HL-60/S4 (cell line): ENCODE data around the gene HLA-B.
"Not testable (repeated sequence)": the region's sequence is repeated elsewhere in the genome, so short reads cannot be mapped to it uniquely, and the experiment has no call there.

Source experiments
- in situ Hi-C: fragments of 300-500 bp; cut with MboI; formaldehyde crosslinking; loops from 2 replicates; pipeline ENCODE4 v1.14.3; 2022; ENCODE audit warnings: low sequenced_read_pairs

HLA-B gene

GRCh38 chr6:31386099-31386498 is 29.1 kb upstream of the HLA-B start:
- in situ Hi-C loops, result no loop called here

DNA sequence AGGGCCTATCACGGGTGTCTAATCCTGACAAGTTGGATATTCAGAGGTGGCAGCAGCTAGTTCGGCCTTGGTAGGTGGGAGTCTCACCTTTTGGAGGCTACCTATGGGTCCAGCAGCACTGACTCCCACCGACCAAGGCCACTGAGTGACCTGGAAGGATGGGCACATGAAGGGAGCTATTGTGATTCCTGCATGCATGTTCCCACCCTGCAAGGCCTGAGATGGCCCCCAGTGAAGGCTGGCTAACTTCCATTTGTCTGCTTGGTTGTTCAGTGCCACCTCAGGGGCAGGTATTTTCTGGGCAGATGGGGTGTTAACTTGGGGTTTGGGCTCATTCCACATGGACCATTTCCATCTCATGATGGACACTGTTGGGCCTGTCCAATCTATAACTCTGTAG is 28.1 kb upstream of the HLA-B start:
- in situ Hi-C loops, result no loop called here

DNA sequence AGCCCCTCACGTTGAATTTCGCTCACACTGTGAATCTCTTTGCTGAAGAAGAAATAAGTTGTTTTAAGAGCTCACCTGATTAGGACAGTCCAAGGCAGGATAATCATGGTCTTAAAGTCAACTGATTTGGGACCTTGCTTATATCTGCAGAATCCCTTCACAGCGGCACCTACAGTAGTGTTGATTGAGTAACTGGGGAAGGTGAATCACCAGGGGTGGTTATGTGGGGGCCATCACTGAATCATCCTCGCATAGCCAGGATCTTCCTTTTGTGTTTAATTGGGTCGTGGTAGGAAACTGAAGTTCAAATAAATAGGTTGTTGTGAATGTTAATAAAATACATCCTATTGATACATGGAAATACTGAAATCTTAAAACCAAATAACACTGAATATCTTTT is 26.2 kb upstream of the HLA-B start:
- in situ Hi-C loops, result no loop called here

DNA sequence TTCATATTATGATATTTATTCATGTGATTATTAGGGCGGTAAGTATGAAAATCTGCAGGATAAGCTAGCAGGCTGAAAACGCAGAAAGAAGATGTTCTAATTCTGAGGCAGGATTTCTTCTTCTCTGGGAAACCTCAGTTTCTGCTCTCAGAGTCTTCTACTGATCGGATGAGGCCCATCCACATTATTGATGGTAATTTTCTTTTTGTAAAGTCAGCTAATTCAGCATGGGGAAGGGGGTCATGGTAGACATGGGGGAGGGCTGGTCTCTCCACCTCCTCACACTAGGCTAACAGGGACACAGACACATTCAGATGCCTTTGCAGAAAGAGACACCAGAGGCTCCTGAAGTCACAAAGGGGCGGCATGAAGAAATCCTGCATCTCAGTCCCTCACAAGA is 24.7 kb upstream of the HLA-B start:
- in situ Hi-C loops, result no loop called here

GRCh38 chr6:31379850-31380249 is 22.9 kb upstream of the HLA-B start:
- in situ Hi-C loops, result no loop called here

DNA sequence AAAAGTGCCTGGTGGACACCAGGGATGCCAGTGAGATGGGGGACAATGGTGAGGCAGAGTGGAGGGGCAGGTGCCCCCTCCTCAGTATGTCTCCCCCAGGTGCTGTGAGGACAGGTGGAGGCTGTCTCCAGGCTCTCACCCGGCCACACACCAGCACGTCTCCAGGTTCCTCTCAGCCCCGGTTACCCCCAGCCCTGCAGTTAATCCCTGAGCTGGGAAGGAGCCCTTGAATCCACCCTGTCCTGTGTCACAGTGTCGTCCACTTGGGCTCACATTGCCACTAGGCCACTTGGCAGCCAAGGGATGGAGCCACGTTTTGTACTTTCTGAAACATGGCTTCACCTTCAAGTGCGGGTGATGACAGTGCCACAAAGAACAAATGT is 21.7 kb upstream of the HLA-B start:
- in situ Hi-C loops, result no loop called here

GRCh38 chr6:31378062-31378720 is 21.2 kb upstream of the HLA-B start:
- in situ Hi-C loops, result no loop called here

DNA sequence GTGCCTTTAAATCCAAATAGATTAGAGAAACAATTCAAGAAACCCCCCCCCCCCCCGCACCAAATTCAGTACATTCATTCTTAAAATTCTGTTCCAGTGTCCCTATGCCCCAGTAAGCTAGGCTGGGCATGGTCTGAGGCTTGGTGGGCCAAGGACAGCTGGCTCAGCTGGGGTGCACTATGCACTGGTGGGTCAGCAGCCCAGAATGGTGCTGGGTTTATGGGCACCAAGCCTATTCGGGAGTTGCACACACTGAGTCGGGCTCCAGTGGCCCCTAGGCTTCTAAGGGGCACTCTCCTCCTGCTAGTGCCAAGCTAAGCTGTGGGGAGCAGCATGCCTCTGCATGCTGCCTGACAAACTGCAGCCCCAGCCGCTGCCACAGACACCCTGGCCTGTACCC is 20.1 kb upstream of the HLA-B start:
- in situ Hi-C loops, result no loop called here

DNA sequence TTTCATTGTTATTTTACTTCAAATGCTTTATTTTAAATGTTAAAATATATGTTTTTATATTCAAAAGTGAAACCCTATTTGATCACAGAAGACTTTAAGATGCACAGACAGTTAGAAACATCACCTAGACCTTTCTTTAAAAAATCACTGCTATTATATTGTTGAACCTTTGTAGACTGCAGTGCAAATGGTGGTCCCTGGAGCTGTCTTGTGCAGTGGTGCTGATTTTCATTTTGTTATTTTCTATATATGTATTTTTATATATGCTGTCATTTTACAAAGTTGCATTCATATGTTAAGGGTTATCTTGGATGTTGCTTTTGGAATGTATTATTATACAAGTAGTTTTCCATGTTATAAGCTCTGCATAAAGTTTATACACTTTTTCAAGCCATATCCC is 18.7 kb upstream of the HLA-B start:
- in situ Hi-C loops, result no loop called here

GRCh38 chr6:31374118-31374517 is 17.1 kb upstream of the HLA-B start:
- in situ Hi-C loops, result not testable (repeated sequence)

DNA sequence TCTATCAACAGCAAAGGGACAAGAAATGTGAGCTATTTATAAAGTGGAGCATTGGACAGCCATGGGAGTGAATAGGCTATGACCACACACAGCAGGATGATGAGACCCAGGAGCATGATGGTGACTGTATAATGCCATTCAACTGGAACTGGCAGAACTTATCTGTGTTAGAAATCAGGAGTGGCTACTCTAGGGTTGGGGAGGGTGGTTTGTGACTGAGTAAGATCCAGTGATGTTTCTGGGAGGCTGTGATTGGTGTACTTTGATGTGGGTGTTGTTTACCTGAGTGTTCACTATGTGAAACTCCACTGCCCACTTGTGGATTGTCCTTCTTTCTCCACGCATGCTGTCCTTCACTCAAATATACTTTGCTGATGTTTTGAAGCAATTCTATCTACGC is 11.5 kb upstream of the HLA-B start:
- in situ Hi-C loops, result loop anchor here (5.0 to 10.0 kb wide), 2 partner anchors 171 to 234 kb away; partner anchors contain the start of gene PSORS1C2

DNA sequence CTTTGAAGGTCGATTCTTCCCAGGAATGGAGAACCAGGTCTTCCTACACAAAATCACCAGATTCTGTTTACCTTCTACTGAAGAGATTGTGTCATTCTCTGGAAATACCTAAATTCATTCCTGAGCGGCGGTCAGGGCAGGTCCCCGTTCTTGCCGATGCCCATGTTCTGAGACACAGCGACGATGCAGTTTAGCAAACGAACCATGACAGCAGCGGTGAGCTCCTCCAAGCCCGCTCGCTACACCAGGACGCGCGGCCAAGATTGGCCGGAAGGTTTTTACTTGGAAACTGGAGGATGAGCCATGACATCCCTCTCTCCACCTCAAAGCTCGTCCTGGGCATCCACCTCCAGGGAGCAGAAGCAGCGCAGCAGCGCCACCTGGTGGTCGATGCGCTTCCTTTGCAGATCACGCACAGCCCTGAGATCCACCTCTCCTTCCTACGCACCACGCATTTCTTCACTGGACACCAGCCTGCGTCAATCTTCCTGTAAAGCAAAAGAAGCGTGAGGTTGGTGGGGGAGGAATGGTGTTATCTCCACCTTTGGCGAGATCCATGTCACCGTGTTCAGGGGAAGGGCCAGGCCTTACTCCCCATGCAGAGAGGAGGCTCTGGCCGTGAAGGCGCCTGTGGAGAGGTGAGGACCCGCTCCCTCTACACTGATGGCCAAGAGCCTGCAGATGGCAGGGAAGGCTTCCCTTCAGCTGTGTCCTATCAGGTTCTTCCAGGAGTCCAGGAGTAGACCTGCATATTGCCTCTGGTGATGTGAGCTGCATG is 9.9 kb upstream of the HLA-B start:
- in situ Hi-C loops, result loop anchor here (5.0 to 10.0 kb wide), 2 partner anchors 170 to 232 kb away; partner anchors contain the start of gene PSORS1C2

GRCh38 chr6:31365864-31366263 is 8.9 kb upstream of the HLA-B start:
- in situ Hi-C loops, result loop anchor here (5.0 to 10.0 kb wide), 2 partner anchors 169 to 231 kb away; partner anchors contain the start of gene PSORS1C2

- in situ Hi-C loops, result loop anchor here (10.0 kb wide), 1 partner anchor 229 kb away; the partner anchor contains the start of gene PSORS1C2
Observed at GRCh38 chr6:31363811-31364210, 6.8 kb upstream of the HLA-B start.

DNA sequence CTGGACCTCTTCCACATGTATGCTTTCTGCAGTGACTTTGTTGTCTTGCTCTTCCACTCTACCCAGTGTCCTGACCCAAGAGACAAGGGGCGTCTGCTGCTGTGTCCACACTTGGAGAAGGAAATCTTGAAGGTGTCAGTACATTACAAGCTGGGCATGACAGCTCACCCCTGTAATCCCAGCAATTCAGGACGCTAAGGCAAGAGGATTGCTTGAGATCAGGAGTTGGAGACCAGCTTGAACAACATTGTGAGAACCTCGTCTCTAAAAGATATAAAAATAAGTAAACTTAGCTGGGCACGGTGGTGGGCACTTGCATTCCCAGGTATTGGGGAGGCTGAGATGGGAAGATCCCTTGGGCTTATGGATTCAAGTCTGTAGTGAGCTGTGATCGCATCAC is 5.8 kb upstream of the HLA-B start:
- in situ Hi-C loops, result loop anchor here (10.0 kb wide), 1 partner anchor 228 kb away; the partner anchor contains the start of gene PSORS1C2

- in situ Hi-C loops, result no loop called here
Observed at GRCh38 chr6:31359581-31359980, 2.6 kb upstream of the HLA-B start.

DNA sequence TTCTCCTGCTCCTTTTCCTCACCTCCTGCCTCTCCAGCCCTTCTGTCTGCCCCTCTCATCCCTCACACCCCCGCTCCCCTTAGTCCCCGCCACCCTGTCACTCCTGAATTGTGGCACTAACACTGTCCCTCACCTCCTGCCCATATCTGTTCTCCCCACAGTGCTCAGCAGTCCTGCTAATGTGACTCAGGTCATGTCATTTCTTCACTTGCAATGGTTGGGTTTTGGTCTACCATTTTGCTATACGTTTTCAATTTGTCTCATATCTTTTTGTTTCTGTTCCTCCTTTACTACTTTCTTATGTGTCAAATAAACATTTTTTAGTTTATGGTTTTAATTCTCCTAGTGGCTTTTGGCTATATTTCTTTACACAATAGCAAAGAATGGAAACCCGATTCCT is 1.3 kb upstream of the HLA-B start:
- in situ Hi-C loops, result no loop called here

GRCh38 chr6:31357886-31358285 is 907 bp upstream of the HLA-B start:
- in situ Hi-C loops, result no loop called here

GRCh38 chr6:31356216-31356945 is 598 bp downstream of the HLA-B start:
- in situ Hi-C loops, result no loop called here

GRCh38 chr6:31355583-31355948 is 1.4 kb downstream of the HLA-B start:
- in situ Hi-C loops, result no loop called here

GRCh38 chr6:31354864-31355582 is 2.0 kb downstream of the HLA-B start:
- in situ Hi-C loops, result loop anchor here (5.0 kb wide), 1 partner anchor 88 kb away; no protein-coding TSS in a partner anchor
